Astrocyte of the spinal cord (primary cell): ENCODE measurements around the gene PRDM16.
"Not testable (repeated sequence)": the region's sequence is repeated elsewhere in the genome, so short reads cannot be mapped to it uniquely, and the experiment has no call there.

ENCODE experiments used
- DNase-seq: peaks from one replicate; pipeline ENCODE4 v3.0.0; 2011; ENCODE audit warnings: low read depth, low spot score
- H3K4me3 ChIP-seq: 2 replicates; pipeline ENCODE4 v1.5.1; 2011; ENCODE audit warnings: low read depth, mild to moderate bottlenecking, low read length, moderate library complexity
- in situ Hi-C: cut with HindIII; loops from 2 replicates; pipeline ENCODE4 v1.10.0; 2017; ENCODE audit warnings: low sequenced_read_pairs
- TF ChIP-seq, protein P1 (sequence below): IDR thresholded peaks from 2 replicates; pipeline ENCODE4 v1.5.1; 2012; ENCODE audit warnings: low read depth, mild to moderate bottlenecking, low read length, inconsistent platforms

The PRDM16 gene

GRCh38 chr1:3238703-3239278 is 169.8 kb downstream of the PRDM16 start:
- in situ Hi-C loops: no loop called here
- no peak overlapping the region for H3K4me3 ChIP-seq
- TF ChIP-seq, protein P1, sequence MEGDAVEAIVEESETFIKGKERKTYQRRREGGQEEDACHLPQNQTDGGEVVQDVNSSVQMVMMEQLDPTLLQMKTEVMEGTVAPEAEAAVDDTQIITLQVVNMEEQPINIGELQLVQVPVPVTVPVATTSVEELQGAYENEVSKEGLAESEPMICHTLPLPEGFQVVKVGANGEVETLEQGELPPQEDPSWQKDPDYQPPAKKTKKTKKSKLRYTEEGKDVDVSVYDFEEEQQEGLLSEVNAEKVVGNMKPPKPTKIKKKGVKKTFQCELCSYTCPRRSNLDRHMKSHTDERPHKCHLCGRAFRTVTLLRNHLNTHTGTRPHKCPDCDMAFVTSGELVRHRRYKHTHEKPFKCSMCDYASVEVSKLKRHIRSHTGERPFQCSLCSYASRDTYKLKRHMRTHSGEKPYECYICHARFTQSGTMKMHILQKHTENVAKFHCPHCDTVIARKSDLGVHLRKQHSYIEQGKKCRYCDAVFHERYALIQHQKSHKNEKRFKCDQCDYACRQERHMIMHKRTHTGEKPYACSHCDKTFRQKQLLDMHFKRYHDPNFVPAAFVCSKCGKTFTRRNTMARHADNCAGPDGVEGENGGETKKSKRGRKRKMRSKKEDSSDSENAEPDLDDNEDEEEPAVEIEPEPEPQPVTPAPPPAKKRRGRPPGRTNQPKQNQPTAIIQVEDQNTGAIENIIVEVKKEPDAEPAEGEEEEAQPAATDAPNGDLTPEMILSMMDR: no peak
- DNase-seq: no peak

DNA sequence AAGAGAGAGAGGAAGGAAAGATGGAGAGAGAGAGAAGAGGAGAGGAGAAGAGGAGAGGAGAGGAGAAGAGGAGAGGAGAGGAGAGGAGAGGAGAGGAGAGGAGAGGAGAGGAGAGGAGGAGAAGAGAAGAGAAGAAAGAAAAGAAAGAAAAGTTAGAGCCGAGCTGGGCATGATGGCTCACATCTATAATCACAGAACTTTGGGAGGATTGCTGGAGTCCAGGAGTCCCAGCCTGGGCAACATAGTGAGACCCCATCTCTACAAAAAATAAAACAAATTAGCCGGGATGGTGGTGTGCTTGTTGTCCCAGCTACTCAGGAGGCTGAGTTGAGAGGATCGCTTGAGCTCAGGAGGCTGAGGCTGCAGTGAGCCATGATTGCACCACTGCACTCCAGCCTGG is 171.0 kb downstream of the PRDM16 start:
- in situ Hi-C loops: not testable (repeated sequence)

DNA sequence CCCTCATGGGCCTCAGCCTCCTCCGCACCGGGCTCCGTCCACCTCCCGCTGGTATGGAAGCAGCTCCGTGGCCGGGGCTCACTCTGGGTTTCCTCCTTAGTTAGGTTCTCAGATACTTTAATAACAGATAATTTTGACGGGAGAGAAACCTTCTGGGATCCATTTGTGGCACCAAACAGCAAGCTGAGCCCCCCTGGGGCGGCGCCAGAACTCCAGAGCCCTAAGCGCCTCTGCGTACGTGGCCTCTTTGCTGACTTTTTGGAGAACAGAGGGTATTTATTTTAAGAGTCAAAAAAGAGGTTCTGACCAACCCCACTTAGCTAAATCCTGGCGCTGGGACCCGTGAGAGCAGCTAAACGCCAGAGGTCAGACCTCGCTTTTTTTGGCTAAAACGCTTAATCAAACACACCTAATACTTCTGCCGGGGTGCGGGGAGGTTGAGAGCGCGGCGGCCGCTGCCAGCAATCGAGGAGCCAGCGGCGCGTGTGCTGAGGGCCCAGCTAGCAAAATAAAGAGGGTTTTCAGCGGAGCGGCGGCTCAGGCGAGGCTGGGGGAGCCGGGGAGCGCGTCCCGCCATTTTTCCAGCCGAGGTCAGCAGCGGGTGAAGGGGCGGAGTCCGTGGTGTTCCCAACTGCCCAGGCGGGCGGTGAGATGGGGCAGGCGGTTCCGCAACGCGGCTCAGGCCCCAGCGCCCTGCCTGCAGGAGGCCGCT is 171.7 kb downstream of the PRDM16 start:
- TF ChIP-seq, protein P1: no peak
- in situ Hi-C loops: no loop called here
- no peak for DNase-seq
- H3K4me3 ChIP-seq: no peak overlapping the region

More for the DNA sequence above, 171.0 kb downstream of the PRDM16 start:
- DNase-seq, H3K4me3 ChIP-seq: not testable (repeated sequence)

GRCh38 chr1:3241236-3241550 is 172.2 kb downstream of the PRDM16 start:
- no peak for DNase-seq
- TF ChIP-seq, protein P1: no peak
- in situ Hi-C loops: no loop called here

GRCh38 chr1:3241673-3242407 is 172.8 kb downstream of the PRDM16 start:
- DNase-seq: no peak
- in situ Hi-C loops: no loop called here
- H3K4me3 ChIP-seq: no peak overlapping the region
- TF ChIP-seq, protein P1: no peak

More at GRCh38 chr1:3241236-3241550, 172.2 kb downstream of the PRDM16 start:
- no peak overlapping the region for H3K4me3 ChIP-seq

DNA sequence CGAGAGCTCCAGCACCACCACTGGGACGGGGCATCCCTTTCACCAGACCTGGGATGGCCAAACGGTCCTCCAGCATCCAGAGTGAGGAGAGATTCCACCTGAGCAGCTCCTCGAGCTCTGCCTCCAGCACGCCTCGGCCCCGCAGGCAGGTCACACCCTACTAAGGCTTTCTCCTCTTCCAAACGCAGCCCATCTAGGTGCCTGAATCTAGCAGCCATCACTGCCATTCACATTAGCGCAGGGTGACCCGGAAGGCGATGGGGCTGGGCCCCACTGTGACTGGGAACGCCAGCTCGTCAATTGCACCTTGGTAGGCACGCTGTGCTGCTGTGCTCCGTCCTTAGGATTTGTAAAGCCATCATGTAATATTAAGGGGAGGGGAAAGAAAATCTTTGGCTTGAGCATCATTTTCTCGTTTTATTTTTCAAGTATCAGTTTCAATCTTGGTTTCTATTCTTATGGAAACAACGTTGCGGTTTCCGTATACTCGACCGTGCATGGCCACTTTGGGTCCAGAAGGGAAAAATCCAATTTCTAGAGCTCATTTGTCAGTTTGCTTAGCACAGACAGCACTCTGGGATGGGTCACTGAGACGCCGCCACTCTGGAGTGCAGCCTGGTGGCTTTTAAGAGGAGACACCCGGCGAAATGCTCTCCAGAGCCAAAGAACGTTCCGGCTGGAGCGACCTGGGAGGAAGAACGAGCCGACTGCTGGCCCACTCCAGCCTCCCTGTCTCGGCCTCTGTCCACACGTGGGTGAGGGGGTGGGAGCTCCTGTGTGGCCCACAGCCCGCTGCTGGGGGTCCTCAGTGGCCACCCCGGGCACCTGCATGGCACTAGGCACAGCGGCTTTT is 173.6 kb downstream of the PRDM16 start:
- in situ Hi-C loops: no loop called here
- DNase-seq: no peak
- TF ChIP-seq, protein P1: no peak
- H3K4me3 ChIP-seq: no peak overlapping the region
